ENCODE results near the gene TMEM54.

Gene TMEM54

DNA sequence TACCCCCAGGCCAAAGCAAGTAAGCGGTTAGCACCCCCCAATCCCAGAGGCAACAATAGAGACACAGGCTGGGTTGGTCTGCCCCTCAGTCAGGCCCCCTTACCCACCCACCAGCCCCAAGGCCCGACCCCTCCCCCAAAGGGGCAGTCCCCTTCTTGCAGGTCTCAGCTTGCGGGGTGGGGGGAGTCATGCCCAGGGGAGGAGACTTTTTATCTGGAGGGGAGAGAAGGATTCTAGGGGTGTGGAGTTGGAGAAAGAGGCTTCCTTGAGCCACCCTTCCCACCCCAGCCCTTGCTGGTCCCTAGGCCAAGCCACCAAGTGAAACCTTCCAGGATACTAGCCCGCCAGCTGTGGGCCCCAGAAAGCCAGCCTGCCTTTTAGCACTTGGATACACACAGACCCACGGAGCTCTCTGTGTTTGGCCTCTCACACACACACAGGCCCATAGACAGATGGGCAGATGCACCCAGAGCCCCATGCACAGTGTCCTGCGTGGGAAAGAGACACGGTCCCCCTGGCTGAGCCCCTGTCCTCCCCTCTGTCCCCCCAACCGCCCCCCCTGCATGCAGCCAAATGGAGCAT lies 7.1 kb downstream of the TMEM54 start:
- no peak for DNase-seq (ENCODE audit: low spot score)

DNA sequence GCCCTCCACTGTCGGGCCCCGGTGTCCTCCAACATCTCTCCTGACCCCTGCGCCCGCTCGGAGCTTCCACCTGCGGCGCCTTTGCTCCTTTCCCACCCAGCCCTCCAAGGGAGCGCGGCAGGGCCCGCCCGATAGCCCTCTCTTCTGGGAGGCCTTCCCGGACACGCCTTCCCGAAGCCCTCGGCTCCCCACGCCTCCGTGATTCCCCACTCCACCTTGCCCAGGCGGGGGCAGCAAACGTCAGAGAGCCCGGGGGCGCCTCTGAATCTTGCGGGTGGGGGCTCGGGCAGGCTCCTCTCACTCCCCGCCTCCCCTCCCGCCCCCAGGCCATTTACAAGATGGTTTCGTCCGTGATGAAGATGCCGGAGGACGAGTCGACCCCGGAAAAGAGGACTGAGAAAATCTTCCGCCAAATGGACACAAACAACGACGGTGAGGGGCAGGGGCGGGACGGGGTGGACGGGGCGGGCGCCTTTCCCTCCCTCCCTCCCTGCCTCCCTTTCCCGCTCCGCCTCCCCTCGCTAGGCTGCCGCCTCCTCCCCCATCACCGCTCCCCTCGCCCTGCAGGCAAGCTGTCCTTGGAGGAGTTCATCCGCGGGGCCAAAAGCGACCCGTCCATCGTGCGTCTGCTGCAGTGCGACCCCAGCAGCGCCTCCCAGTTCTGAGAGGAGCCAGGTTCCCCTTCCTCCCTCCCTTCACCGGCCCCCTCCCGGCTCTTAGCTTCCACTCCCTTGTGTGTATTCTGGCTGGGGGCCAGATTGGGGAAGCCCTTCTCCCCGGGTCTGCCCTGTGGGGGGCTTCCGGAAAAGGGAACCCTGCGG lies 7.8 kb downstream of the TMEM54 start:
- DNase-seq (ENCODE audit: low spot score) = no peak

DNA sequence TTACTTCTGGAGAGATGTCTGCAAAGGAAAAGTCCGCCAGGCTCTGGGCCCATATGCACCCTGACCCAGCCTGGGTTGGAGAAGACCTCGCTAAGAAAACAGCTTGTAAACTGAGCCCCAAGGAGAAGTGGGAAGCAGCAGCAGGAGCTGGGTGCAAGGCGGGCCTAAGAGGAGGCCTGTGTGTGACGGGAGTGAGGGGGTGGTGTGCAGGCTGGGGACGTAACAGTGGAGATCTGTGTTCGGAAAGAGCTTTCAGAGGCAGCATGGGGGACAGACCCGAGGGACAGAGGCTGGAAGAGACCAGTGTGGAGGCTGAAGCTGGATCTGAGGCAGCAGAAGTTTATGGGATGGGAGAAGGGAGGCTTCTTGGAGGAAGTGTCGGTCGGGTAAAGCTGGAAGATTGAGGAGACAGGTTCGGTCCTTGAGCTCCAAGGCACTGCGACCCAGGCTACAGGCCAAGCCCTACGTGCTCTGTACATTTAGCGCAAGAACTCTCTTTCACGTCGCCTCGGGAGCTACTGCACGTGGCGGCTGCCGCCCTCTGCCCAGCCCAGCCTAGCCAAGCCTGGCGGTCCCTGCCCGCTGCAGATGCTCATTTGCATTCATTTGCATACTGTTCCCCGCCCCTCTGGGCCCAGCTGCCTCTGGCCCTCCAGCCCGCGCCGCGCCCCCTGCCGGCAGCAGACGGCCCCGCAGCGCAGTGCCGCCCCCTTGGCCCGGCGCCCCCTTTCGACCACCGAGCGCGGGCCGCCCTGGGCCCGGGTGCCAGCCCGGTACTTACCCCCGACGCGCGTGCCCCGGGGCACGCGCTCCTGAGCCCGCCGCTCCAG lies 8.6 kb downstream of the TMEM54 start:
- no peak for DNase-seq (ENCODE audit: low spot score)

DNA sequence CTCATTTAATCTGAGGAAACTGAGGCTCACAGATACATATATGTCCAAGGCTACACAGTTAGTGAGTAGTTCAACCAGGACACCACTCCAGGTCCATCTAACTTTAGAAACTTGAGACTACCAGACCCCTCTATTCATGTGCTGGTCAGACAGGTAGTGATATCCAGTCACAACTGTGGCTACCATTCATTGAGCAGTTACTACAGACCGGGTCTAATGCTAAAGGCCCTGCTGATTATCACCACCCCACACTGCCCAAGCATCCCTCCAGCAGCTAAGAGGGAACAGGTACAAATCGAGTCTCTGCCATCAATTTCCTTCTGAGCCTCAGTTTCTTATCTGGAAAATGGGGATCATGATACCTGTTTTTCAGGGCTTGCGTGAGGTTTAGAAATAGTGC lies 9.6 kb downstream of the TMEM54 start:
- DNase-seq (ENCODE audit: low spot score) = no peak

- no peak for DNase-seq (ENCODE audit: low spot score)
Measured at GRCh38 chr1:32891241-32891570, 10.0 kb downstream of the TMEM54 start.

DNA sequence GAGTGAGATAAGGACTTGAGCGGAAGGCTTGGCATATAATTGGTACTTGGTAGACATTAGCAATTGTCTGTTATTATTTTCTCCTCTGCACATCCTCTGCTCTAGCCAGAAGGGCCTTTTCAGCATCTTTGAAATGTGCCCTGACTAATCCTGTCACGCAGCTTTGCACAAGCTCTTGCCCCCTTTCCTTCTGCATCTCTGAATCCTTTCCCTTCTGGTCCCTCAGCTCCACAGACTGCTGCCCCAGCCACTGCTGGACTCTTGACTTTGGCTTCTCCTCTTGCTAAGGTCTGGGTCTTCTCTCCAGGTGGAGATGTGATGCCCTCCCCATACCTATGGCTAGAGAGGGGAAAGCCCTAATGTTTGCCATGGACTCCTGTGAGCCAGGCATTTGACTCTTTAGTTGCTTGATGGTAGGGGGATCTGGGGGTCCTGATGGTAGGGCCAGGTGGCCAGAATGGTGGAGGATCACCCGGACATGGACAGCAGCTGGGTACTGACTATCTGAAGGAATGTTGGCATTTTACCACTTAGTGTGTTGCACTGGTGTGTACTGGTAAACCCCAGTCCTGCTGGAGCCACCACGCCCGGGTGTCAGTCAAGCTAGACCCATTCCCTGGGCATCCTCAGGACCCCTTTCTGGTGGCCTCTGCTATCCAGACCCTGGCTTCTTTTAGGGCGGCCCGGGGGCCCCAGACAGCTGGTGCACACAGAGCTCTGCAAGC lies 10.5 kb downstream of the TMEM54 start:
- DNase-seq (ENCODE audit: low spot score) = no peak

DNA sequence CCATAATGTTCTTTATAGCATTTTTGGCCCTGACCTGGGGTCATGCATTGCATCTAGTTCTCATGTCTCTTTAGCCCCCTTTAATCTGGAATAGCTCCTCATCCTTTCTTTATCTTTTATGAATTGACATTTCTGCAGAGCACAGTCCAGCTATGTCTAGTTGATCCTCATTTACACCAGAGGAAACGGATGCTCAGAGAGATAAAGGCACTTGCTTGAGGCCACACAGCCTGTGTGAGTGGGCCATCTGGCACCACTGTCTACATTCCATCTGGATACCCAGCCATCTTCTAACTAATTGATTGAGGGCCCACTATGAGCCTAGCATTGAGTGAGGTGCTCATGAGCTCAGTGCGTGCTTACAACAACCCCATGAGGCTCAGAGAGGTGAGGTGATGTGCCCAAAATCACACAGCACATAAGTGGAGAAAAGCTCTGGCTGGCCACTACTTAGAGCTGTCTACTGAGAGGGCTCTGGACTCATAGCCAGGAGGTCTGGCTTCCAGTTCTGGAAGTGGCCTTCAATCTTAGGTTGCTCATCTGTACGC lies 11.4 kb downstream of the TMEM54 start:
- no peak for DNase-seq (ENCODE audit: low spot score)

DNA sequence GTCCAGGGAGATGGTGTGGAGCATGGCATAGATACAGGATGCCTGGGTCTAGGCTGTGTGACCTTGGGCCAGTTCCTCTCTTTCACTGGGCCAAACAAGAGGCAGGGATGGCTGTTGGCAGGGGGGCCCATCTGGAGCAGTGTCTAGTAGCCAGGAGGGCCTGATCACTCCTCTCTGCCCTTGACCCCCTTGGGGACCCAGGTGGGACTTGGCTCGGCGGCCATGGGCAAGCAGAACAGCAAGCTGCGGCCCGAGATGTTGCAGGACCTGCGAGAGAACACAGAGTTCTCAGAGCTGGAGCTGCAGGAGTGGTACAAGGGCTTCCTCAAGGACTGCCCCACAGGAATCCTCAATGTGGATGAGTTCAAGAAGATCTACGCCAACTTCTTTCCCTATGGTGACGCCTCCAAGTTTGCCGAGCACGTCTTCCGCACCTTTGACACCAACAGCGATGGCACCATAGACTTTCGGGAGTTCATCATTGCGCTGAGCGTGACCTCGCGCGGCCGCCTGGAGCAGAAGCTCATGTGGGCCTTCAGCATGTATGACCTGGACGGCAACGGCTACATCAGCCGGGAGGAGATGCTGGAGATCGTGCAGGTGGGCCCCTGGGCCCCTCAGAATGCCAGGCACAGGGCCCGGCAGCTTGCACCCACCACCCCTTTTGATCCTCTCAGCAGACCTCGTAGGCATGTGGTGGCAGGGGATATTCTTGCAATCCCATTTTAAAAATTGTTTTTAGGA lies 12.3 kb downstream of the TMEM54 start:
- DNase-seq (ENCODE audit: low spot score) = no peak

DNA sequence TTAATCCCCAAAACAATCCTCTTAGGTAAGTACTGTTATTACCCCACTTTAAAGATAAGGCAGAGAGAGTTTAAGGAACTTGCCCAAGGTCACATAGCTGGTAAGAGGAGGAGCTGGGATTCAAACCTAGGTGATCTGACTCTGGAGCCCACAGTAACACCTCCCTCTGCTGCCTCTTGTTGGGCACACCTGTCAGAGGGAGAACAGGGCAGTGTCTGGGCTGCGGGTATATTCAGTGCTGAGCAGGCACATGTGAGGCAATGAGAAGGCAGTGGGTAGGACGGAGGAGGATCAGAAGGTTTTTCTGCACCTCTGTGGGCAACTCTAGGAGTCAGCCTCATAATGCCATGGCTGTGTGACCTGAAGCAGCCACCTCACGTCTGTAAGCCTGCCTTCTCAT lies 13.1 kb downstream of the TMEM54 start:
- no peak for DNase-seq (ENCODE audit: low spot score)

DNA sequence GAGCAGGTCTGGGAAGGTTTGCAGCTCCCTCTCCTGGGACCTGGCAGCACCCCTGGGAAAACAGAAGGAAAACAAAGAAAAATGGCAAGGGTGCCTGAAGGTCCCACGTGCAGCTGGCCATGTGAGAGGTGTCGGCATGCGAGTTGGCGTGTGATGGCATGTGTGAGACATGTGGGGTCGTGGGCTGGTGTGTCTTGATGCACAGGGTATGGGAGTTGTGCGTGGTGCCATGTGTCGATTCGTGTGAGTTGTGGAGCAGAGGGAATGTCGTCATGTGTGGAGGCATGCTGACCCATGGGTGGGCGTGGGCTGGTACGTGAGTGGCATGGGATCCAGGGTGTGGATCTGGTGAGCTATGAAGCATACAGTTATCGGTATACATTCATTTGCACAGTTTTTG lies 13.6 kb downstream of the TMEM54 start:
- no peak for DNase-seq (ENCODE audit: low spot score)

DNA sequence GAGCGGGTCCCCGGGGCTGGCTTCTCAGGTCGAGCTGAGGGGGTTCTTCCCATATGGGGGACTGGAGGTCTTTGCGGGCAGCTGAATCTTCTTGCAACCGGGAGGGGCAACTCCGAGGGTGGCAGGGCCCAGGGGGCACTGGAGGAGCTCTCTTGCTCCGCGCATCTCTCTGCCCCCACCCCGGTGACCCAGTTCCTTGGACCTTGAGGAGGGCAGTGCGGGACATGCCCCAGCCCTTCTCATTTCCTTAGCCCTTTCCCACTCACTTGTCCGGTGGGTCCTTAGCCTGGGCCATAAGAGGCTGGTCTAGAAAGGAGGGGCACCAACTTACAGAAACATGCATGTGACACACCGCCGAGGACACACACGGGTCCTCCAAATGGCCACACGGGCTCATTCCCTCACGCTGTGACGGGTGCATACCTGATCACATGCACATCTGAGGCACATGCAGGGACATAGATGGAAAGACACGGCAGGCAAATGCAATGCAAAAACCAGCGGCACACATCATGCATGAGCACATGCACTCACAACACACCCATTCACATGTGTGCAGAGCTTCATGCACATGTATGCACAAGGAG lies 14.3 kb downstream of the TMEM54 start:
- no peak for DNase-seq (ENCODE audit: low spot score)

- peak; percentile 60 for DNase-seq (ENCODE audit: low spot score)
Measured at GRCh38 chr1:32886004-32886827, 15.0 kb downstream of the TMEM54 start, which contains the start of gene HPCA. Gene HPCA, plus strand, starts transcription at chr1:32886491. Its CDS starts 2,408 bp downstream, at chr1:32888899.

- DNase-seq (ENCODE audit: low spot score) = no peak
Measured at GRCh38 chr1:32885676-32886003, 15.5 kb downstream of the TMEM54 start.

GRCh38 chr1:32884726-32885125 lies 16.5 kb downstream of the TMEM54 start:
- DNase-seq (ENCODE audit: low spot score) = no peak

DNA sequence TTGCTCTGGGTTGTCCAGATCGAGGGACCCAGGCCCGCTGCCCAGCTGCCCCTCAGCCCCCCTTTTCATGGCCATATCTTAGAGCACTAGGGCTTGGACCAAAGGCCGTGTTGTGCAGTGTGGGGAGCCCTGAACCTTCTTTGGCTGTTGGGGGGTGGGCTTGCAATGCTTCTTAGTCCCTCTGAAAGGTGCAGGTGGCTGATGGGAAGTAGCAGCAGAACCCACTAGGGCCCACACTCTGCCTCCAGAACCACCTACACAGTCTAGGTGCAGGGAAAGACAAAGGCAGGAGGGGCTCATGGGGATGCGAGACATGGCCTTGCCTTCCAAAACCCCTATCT lies 17.2 kb downstream of the TMEM54 start:
- no peak for DNase-seq (ENCODE audit: low spot score)

GRCh38 chr1:32883338-32884031 lies 17.7 kb downstream of the TMEM54 start:
- DNase-seq (ENCODE audit: low spot score) = no peak

- no peak for DNase-seq (ENCODE audit: low spot score)
Measured at GRCh38 chr1:32881871-32882850, 19.0 kb downstream of the TMEM54 start.

DNA sequence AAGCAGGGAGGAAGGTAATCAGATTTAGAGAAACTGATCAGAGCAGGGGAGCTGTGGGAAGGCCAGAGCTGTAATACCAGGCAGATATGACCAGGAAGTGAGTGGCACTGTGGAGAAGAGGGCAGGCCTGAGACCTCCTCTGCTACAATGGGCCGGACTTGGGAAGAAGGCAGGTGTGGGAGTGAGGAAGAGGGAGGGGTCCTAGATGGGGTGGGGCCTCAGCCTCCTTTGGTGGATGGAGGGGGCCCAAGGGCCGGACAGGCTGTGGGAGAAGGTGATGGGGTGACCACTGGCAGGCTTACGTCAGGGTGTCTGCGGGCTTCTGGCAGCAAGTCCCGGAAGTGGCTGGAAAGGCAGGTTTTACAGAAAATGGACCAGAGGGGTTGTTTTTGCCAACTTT lies 19.9 kb downstream of the TMEM54 start:
- no peak for DNase-seq (ENCODE audit: low spot score)

Measured in kidney capillary endothelial cell (primary cell).